DMS53 treated with DMSO at 0.1 percent for 48 hours (cell line): ENCODE measurements around the gene OSBPL5.

Experiments used
- DNase-seq: peaks from one replicate; lab custom pipeline; 2025; ENCODE audit not compliant: unreplicated experiment; lab: John Stamatoyannopoulos, UW

Gene OSBPL5

DNA sequence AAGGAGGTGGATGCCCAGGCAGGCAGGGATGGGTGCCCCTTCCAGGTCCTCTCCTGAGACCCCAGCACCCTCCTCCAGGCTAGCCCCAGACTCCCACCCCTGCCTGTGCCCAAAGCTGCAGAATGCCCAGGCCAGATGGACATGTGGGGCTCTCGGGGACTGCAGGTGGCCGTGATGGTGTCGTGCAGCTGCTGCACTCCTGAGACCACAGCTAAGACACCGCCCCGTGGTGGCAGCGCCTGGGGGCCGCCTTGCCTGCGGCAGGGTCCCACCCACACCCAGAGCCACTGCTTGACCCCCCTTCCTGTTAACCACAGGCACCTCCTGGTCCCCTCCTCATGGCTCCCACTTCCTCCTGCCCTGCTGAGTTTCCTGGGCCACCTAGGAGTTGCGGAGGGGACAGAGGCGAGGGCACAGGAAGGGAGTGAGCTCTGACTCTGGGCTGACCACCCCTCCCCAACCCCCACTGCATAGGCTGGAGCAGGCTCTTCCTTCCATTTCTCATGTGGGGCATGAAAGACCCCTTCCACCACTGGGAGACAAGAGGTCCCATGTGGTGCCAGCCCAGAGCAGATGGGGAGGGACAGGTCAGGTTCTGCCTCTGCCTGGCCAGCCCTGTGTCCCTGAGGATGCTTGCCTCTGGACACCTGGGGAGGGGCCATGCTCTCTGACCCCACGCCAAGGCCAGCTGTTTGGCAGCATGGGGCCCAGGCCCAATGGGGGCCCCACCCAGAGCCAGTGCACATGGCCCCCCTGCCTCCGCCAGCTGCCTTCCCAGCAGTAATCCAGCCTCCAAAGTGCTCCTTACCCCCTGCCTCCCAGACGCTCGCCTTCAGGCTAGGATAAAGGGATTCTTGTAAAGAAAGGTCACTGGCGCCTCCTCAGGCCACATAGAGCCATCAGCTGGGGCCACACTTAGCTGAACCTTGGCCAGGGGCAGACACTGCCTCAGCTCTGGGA lies 29.3 kb downstream of the OSBPL5 start:
- no peak for DNase-seq

DNA sequence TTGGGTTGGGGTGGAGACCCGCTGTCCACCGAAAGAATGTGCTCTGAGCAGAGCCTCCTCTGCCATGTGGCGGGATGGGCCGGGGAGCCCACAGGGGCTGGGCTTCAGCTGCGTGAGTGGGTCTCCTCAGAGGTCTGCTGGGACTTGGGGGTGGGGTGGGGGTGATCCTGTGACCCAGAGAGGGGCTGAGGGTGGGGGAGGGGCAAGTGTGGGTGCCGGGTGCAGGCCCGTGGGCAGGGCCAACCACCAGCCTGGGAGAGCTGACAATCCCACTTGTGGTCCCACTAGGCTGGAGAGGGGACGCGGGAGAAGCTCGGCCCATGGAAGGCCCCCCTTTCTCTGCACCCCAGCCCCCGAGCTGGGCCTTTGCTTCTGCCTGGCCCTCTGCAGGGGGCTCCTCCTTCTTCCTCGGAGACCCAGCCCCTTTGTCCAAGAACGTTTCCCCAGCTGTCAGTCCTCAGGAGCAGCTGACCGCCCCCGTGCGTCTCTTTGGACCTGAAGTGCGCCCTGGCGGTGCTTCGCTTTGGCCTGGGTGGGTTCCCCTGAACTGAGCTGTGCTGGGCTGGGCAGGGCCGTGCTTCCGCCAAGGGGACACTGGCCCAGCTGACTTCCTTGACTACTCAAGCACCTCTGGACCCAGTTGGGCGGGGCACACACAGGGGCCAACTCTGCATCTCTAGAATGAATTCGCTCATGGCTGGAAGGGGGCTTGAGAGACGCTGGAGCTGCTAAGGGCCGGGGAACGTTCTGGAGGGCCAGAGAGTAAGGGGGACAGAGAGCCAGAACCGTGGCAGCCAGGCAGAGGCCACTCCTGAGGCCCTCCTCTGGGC lies 30.2 kb downstream of the OSBPL5 start:
- DNase-seq, result no peak

DNA sequence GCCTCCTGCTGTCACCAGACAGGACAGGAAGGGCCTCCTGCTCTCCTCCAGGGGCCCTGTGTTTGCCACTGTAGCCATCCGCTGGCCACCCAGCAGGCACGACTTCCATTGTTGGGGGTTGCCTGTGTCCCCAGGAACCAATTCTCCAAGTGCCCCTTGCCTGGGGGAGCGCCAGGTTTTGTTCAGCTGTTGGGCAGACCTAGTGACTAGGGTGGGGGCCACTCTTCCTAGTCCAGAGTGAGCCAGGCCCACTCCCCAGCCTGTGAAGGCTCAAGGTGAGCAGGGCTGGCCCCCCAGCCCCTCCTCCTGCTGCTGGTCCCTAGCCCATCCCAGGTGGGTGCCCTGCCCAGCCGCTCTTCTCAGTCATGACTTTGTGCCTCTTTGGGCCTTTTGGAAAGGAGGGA lies 30.9 kb downstream of the OSBPL5 start:
- DNase-seq, result no peak

DNA sequence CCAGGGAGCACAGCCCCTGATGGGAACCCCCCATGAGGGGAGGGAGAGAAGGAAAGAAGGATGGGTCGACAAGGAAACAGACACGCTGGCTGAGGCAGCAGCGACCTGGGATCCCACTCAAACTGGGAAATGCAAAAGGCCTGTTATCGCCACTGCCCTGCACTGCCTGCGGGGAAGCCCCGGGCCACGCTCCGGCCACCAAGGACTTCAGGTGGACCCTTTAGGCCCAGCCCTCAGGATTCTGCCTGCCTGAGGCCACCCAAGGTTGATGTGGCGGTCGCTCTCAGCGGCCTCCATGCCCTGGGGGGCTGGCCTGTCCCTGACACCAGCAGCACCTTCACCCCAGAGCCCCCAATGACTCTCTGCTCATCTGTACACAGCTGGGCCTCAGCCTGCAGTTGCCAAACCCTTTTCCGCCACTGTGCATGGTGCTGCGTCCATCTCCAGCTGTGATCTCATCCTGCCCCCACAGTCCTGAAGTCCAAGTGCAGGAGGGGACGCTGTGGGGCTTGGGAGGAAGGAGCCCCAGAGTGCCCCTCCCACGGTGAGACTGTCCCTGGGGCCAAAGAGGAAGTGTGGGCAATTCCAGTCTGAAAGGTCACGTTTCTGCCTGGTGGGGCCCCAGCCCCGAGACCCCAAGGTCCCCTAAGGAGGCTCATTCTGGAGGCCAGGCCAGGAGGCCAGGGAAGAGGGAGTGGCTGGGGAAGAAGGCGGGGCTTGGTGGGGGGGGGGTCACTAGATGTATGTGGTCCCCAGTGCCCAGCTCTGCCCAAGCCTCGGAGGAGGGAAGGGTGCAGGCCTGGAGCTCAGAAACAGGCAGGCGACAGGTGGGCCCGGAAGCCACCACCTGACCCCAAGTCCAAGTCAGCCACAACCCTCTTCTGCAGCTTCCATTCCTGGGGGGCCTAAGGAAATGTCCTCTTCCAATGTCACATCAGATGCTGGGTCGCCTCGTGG lies 31.6 kb downstream of the OSBPL5 start:
- DNase-seq, result no peak

DNA sequence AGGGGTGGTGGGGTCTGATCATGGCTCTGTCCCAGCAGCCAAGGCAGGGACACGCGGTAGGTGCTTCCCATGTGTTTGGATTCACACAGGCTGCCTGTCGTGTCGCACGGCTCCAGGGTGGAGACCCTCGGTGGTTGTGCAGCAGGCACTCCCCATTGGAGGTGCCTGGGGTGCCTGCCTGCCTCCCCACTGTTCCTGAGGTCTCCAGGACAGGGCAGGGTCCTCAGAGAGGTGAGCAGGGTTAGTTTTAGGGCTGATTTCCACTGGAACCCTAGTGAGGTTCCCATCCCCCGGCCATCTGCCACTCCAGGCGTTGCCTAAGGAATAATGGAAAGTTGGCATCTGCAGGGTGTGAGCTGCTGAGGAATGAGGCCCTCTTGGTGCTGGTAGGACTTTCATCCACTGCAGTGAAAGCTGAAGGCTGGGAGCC lies 32.3 kb downstream of the OSBPL5 start:
- no peak for DNase-seq

DNA sequence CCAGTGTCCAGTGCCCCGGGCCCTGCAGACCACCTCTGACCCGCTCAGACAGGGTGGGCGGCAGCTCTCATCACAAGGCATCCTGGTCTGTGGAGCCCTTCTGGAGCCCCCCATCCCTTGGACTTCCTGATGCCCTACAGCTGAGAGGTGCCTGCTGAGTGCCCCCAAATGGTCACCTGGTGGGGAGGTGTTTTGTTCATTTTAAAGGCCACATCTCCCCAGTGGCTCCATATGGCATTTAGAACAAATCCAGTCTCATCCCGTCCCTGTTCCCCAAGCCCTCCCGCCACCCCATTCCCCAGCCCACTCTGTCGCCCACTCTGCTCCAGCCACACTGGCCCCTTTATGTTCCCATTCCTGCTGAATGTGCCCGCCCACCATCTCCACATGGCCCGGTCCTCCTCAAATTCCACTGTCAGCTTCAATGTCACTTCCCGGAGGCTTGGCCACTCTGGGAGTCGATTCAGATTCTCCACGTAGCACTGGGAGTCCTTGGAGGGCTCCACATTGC lies 32.8 kb downstream of the OSBPL5 start:
- no peak for DNase-seq

DNA sequence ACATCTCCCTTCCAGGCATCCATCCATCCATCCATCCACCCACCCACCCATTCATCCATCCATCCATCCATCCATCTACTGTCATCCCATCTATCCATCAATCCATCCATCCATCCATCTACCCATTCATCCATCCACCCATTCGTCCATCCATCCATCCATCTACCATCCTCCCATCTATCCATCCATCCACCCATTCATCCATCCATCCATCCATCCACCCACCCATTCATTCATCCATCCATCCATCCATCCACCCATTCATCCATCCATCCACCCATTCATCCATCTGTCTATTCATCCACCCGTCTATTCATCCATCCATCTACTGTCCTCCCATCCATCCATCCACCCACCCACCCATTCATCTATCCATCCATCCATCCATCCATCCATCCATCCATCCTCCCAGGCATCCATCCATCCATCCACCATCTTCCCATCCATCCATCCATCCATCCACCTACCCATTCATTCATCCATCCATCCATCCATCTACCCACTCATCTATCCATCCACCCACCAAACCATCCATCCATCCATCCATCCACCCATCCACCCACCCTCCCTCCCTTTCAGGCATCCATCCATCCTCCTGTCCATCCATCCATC lies 33.7 kb downstream of the OSBPL5 start:
- no peak for DNase-seq

DNA sequence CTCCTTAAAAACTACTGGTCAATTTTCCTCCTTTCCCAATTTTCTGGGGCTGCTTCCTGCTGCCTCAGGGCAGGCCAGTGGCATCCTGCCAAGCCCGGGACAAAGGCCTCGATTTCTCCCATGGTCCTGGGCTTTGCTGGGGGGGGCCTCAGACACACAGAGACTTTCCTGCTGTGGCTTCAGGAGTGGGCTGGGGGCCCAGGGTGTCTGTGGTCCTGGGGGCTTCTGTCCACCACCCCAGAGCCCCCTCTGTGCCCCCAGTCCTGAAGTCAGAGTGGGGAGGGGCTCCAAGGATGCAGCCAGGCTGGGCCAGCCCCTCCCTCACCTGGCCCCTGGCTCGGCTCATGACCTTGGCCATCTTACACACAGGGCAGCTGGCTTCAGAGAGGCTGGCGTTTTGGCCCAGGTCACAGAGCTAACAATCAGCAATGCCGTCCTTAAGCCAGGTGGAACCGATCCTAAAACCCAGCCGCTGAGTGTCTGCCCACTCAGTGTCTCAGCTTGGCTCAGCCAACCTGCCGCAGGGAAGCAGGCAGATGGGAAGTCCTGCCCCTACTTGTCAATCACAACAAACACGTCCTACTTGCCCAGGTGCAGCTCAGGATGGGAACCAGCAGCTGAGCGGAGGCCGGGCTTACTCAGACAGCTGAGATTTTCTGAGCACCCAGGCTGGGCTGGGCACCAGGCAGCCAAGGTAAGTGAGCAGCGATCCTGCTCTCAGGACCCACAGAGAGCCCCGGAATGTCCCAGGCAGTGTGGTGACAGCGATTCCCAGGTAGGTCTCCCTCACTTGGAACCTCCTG lies 34.6 kb downstream of the OSBPL5 start:
- DNase-seq, result peak; percentile 27

DNA sequence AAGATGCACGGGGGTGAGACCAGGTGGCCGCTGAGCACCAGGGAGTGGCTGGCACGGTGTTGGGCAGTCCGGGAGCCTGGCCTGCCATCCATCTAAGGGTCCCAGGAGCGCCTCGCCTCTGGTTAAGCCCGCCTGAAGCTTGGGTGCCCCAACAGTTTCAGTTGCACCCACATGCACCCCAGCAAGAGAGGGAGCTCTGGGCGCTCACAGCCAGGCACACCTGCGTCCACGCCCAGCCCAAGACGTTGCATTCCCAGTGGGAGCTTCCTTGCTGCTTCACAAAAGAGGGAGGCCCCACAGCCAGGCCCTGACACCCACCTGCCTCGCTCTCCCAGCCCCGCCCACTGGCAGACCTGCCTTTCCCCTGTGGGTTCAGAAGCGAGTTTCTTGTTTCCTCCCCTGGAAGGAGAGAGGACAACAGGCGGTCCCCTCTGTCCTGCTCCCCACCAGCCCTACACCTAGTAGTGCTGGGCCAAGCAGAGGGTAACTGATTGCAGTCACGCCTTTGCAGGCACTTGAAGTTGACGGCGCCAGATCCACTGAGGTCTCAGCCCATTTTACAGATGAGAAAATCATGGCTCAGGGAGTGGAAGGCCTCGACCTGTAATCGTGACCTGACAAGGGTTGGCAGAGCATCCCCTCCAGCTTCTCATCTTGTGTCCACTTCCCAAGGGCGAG lies 35.4 kb downstream of the OSBPL5 start:
- DNase-seq, result no peak

DNA sequence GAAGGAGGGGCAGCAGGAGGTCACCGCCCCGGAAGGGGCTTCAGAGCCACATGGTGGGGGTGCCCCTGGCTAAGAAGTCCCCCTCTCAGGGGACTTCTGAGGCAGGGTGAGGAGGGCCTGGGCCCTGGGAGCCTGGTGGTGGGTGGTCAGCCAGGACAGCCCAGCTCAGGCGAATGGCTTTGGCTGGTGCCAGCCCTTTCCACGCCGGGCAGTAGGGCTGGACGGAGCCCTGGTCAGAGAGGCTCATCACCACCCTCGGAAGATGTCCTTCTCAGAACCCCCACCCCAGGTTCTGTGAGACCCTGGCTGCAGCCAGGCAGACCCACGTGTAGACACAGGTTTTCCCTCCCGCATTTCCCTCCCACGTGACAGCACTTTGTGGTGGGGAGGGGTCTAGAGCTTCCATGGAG lies 35.9 kb downstream of the OSBPL5 start:
- no peak for DNase-seq

DNA sequence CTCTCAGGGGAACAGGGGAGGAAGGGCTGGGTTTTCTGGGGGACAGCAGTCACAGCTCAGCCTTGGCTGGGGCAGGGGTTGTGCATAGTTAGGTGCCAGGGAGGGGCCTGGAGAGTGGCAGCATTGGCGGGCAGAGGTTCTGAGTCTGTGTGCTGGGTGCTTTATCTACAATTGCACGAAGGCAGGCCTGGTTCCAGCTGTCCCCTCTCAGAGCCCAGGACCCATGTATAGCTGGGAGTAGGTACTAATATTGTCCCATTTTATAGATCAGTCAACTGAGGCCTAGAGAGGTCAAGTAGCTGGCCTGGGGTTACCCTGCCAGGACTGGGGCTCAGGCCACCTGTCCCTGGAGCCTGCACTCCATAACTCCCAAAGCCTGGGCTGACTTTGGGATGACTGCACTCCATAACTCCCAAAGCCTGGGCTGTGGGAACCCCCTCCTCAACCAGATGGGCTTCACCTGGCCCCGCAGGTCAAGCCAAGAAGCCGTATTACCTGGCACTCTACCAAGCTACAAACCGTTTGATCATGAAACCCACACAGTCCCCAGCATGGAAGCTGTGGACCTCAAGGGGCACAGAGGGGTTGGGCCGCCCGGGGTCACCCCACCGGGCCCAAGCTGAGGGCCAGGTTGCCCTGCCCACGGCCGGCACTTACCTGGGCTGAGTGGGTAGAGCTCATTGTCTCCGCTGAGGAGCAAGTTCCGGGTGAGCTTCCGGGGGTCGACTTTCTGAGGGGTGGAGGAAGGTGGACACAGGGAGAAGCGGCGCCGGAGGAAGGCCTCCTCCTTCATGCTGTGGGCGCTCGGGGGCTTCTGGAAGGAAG lies 36.5 kb downstream of the OSBPL5 start:
- DNase-seq, result no peak

DNA sequence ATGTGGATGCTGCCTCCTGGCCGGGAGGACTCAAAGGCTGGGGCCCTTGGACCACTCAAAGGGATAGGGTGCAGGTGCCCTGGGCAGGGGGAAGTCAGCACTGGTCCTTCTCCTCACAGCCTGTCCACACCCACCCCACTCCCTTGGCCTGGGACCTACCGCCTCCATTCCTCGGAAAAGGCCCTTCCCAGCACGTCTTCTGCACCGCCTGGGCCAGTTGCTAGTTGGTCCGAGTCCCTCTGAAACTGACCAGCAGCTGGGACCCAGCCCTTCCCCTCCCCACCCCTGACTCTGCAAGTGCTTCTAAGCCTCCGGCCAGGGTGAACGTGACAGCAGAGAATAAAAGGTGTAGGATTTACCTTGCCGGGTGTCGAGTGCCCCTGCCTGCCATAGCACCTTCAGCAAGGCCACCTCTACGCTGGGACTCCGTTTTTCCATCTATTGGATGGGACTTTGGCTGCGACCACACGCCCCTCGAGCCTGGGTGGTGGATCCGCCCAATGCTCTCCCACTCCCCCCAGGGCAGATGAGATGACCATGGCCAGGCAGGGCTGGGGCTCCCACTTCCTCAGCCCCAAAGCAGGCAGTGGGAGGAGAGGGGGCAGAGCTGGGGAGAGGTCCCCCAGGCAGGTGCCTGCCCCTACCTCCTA lies 37.3 kb downstream of the OSBPL5 start:
- no peak for DNase-seq

DNA sequence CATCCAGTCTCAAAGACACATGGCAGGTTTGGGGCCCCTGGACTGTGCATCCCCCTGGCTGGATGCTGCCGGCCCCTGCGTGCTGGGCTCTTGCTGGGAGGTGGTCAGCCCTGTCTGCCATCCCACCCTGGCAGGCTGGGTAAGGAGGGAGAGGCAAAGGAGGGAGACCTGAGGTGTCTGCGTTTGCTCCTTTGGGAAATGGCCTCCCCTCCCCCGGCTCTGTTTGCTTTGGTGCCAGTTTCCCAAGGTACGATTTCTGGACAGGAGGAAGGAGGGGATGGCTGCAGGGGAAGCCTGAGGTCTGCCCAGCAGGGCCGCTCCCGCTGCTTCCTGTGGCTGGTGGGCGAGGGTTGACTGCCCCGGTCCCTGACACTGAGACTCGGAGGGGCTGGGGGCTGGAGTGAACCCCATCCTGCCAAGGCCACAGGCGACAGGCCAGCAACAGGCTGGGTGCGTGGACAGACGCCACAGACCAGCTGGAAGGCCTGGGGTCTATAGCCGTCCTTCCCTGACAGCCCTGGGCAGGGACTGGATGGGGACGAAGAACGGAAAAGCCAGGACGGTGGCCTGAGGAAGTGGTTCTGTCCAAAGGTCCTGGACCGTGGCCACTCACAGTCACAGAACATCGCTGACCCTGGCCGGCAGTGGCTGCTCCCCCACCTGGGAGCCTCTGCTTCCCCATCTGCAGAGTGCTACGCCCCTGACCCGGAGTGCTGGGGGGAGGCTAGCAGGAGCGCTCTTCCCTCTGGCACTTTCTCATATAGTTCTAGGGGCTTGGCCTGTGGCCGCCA lies 38.0 kb downstream of the OSBPL5 start:
- no peak for DNase-seq

DNA sequence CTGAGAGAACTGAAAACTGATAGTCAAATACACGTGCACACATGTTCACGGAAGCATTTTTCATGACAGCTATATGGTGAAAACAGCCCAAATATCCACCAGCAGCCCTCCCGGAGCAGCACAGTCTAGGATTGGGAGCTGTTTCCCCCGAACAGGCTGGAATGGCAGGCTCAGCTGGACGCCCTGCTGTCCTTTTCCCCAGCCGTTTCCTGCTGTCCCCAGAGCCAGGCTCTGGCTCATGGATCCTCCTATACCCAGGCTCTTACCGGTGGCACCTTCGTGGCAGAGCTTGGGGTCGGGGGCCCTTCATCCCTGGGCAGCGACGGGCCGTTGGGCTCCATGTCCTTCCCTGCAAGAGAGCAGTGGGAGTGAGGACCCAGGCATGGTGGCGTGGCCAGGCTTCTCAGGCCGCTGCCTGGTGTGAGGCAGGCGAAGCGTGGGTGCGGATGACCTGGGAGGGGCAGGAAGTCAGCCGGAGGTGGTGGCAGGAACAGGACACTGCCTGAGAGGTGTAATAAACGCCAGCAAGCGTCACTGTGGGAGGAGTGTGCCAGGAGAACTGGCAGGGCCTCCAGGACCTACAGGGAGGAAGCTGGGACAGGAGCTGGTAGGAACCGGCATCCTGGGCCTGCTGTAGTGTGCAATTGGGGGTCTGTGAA lies 38.8 kb downstream of the OSBPL5 start:
- DNase-seq, result no peak

DNA sequence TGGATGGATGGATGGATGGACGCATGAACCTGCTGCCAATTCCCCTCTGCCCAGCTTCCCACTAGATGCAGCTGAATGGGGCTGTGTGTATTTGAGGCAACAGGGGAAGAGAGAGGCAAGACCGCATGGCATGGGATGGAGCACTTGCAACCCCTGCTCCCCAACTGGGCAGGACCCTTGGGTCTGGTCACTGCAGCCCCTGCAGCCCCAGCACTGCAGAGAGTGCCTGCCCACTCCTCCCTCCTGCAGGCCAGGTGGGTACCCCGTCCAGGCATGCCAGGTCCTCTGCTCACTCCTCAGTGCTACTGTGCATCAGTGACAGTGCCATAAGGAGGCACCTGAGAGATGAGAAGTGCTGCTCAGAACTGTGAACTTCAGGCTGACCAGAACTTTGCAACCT lies 40.3 kb downstream of the OSBPL5 start:
- no peak for DNase-seq
